GM20431 (cell line): ENCODE measurements around the gene RSPO1.

Experiments used
- in situ Hi-C: fragments of 300-500 bp; cut with MseI, MboI; formaldehyde crosslinking; loops from one replicate; pipeline ENCODE4 v1.15.0; 2020; ENCODE audit warnings: low sequenced_read_pairs; ENCODE audit not compliant: unreplicated experiment

RSPO1 gene

GRCh38 chr1:37628026-37628556, 6.6 kb downstream of the RSPO1 start:
- in situ Hi-C loops: no loop called here

DNA sequence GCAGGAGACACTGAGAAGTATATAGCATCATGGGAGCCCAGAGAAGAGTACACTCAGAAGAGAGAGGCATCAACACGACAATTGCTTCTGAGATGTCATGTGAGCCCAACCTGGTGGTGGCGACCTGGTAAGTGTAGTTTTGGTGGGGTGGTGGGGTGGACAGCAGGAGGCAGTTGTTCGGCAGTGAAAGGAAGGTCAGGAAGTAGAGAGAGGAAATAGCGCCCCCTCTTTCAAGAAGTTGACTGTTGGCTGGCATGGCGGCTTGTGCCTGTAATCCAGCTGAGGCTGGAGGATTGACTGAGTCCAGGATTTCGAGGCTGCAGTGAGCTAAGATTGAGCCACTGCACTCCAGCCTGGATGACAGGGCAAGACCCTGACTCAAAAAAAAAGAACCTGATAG, 12.6 kb downstream of the RSPO1 start:
- in situ Hi-C loops: no loop called here

DNA sequence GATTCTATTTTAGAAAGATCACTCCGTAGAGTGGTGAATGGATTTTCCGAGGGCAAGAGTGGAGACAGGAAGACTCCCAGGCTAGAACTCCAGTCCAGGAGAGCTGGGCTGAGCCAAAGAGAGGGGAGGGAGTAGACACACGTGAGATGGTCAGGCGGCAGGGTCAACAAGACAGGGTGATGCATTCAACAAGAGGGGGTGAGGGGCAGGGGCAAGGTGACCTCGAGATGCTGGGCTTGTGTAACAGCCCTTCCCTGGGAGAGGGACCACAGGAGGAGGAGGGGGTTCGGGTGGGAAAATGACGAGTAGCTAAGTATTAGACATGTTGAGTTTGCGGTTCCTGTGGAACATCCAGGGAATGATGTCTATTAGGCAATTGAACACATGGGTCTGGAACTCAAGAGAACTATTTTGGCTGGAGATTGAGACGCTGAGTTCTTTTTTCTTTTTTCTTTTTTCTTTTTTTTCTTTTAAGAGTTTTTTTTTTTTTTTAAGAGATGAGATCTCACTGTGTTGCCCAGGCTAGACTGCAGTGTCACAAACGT, 13.3 kb downstream of the RSPO1 start:
- in situ Hi-C loops: no loop called here

GRCh38 chr1:37620707-37621106, 14.0 kb downstream of the RSPO1 start:
- in situ Hi-C loops: no loop called here

DNA sequence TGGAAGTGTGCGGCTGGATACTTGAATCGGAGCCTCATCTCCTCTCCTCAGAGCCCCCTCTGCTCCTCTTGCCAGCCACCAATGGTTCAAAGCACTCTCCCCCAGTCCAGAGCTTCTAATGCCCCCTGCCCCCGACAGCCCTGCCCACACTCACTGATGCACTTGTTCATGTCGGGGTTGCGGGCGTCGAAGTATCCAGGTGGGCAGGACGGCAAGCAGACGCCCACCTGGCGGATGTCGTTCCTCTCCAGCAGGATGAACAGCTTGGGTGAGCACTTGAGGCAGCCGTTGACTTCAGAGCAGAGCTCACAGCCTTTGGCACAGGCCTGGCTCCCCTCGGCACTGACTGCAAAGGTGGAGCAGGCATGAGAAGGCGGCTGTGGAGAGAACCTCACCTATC, 18.4 kb downstream of the RSPO1 start:
- in situ Hi-C loops: no loop called here

DNA sequence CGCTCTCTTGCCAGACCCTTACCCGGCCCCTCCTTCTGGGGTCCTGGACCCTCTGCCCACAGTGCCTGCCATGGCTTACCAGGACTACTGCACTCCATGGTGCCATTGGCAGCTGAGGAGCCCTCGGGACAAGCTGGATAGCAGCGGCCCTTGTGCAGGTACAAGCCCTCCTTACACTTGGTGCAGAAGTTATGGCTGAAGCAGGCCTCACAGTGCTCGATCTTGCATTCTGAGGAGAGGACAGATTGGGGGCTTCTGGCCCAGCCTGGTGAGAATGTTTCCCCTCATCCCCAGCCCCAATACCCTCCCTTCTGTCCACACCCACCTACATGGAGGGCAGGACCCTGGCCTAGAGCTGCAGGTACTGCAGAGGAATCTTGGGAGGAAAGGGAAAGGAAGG, 20.6 kb downstream of the RSPO1 start:
- in situ Hi-C loops: no loop called here

GRCh38 chr1:37612186-37612585, 22.5 kb downstream of the RSPO1 start:
- in situ Hi-C loops: no loop called here

DNA sequence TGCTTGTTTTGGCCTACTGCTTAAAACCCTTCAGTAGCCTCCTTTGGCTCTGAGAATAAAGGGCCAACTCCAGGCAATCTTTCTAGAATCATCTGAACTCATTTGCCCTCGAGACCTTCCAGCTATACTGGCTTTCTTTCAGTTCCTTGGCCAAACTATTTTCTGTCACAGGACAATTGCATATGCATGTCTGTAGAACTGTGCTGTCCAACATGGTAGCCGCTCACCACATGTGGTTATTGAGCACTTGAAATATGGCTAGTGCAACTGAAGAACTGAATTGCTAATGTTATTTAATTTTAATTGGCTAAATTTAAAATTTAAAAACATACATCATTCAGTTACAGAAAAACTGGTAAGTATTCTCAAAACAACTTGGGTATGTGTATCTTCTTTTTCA, 24.7 kb downstream of the RSPO1 start:
- in situ Hi-C loops: loop anchor here (10.0 kb wide), 1 partner anchor 75 kb away; no protein-coding TSS in a partner anchor

DNA sequence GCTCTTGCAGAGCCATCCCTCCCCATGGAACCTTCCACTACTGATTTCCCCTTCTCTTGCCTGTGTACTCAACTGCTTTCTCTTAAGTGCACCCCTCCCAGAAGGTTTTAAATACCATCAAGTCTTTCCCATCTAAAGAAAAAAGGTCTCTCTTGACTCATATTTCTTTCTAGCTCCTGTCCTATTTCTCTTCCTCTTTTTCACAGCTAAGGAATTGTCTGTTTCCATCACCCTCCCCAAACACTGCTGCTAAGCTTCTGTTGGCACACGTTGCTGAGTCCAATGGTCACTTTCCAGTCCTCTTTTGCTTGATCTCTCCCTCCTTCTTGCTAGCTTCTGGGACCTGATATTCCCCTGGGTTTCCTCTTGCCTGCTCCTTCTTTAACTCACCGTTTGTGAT, 25.7 kb downstream of the RSPO1 start:
- in situ Hi-C loops: loop anchor here (10.0 kb wide), 1 partner anchor 76 kb away; no protein-coding TSS in a partner anchor

GRCh38 chr1:37606481-37607263, 28.0 kb downstream of the RSPO1 start:
- in situ Hi-C loops: loop anchor here (10.0 kb wide), 1 partner anchor 78 kb away; no protein-coding TSS in a partner anchor

GRCh38 chr1:37605806-37606474, 28.8 kb downstream of the RSPO1 start:
- in situ Hi-C loops: loop anchor here (10.0 kb wide), 1 partner anchor 79 kb away; no protein-coding TSS in a partner anchor

GRCh38 chr1:37605061-37605650, 29.5 kb downstream of the RSPO1 start:
- in situ Hi-C loops: loop anchor here (10.0 kb wide), 1 partner anchor 80 kb away; no protein-coding TSS in a partner anchor

DNA sequence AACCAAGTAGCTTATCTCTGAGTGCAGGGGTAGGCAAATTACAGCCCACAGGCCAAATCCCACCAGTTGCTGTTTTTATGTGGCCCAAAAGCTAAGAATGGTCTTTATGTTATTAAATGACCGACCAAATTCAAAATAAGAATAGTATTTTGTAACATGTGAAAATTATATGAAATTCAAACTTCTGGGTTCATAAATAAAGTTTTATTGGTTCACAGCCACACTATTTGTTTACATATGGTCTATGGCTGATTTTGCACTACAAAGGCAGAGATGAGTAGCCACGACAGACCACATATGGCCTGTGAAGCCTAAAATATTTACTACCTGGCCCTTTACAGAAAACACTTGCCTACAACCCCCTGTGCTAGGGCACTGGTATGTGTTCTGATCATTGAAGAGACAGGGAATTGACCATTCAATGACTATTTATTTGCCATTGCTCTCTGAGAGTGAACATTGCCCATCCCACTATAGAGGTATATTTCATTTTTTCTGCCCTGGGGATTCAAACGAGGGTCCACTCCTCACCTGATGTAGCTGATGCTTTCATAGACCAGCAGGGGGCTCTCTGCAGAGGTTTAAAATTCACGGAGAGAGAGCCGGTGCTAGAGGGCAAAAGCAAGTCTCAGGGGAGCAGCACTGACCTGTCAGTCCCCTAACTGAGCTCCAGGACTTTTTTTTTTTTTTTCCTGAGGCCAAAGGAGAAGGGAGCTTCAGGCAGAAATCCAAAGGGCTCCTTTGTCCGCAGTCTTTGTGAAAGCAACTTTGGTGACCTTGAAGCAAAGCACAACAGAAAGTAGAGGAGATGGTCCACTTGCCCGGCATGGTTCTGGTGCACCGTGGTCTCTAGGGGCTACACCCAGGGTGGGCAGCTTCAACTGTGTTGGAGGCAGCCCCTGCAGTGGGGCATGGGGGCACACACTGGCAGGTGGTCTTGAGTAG, 31.7 kb downstream of the RSPO1 start:
- in situ Hi-C loops: loop anchor here (10.0 kb wide), 1 partner anchor 82 kb away; no protein-coding TSS in a partner anchor

DNA sequence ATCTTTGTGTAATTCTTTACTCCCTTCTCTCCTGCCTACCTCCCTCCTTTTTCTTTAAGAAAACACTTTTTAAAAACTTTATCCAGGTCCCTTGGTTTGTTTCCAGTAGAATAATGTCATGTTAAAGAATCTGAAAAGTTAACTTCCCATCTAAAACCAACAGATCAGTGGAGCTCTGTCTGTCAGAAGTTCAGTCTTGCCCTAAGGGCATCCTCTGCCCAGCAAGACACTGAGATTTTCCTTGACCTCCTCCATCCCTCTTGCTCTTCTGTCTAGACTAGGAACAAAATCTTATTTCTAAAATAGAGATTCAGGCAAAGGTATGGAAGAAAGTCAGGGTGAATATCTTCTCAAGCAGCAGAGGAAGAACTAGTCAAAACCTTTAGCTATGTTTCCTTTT, 33.3 kb downstream of the RSPO1 start:
- in situ Hi-C loops: loop anchor here (10.0 kb wide), 1 partner anchor 83 kb away; no protein-coding TSS in a partner anchor

DNA sequence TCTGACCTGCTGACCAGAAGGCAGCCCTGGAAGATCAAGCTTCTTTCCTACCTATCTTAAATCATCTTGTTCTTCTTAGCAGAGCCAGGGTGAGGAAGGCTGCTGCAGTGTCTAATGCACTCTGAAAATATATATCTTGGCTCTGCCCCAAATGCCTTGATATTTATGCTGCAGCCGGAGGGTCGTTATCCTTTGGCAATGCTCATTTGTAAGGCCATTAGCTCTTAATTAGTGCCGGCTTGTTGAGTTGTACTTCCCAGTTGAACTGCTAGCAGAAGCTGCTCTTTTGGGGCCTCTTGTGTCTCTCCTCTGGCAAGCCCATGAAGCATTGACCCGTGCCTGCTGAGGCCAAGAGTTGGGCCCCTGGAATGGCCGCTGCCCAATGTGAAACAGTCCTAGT, 34.8 kb downstream of the RSPO1 start:
- in situ Hi-C loops: loop anchor here (10.0 kb wide), 1 partner anchor 85 kb away; no protein-coding TSS in a partner anchor

DNA sequence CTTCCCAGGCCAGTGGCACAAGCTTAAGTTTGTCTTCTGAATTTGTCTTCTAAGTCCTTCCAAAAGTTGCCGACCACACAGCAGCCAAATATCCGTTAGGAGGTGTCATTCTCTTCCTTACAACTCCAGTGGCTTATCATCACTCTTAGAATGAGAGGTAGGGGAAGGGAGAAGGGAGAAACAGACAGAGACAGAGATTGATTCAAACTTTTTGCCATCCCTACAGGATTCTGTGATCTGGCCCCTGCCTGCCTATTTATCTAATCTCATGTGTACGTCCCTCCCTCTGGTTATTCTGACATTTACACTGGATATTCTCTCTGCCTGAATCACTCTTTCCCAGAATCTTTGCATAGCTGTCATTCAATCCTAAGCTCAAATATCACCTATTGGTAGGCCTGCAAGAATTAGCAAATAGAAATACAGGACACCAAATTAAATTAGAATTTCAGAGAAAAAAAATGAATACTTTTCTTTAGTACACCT, 38.5 kb downstream of the RSPO1 start:
- in situ Hi-C loops: no loop called here

GRCh38 chr1:37595440-37596181, 39.1 kb downstream of the RSPO1 start, which contains the start of gene GNL2:
TSS of gene GNL2 (minus strand) at chr1:37595937. CDS start at chr1:37595822, 115 bp downstream.
- in situ Hi-C loops: no loop called here

GRCh38 chr1:37593726-37594125, 41.0 kb downstream of the RSPO1 start:
- in situ Hi-C loops: no loop called here
